Measurements from ENCODE around the gene GOSR2. TPM values are rescaled to one million over a fixed set of nuclear protein-coding genes. Genes with fewer than 3 reads are reported as not detected.

GOSR2 gene
- total RNA-seq, 1 experiment from 2014 or later, result 52.9 TPM

DNA sequence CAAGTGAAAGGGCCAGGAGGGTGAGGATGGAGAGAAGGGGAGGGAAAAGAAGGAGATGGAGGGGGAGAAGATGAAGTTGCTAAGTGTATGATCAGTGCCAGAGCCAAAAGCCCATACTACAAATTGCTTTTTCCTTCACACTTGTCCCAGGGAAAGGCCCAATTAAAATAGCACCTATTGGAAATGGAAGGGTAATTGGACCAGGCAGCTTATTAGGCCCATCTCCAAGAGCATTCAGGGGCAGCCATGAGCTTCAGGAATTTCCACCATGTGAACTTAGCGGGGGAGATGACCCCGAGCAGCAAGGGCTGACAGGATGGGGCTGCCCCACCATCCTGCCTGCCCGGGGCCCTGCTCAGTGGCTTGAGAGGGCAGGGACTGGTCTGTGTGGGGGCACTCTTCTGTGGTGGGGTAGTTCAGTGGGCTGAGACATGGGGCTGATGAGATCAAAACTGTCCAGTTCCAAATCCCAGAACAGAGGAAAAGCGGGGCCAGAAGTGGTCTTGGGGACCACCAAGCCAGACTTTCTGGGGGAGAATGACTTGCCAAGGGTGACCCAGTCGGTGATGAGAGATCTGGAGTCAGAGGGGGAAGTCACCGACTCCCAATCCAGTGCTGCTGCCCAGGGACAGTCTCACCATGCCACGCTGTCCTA, 27.5 kb downstream of the GOSR2 start:
- intact Hi-C loops (cut with micrococcal nuclease), result no loop called here
- Histone ChIP-seq H3K4me3 (replicated peaks in 1 of 2; ENCODE audit: low read depth in 1 of 2, low read length in 2 of 2) (no peak overlapping the region), H3K27me3 (ENCODE audit: insufficient read depth, low read length) (no peaks in the 10 kb centered on the region), H3K4me1 (ENCODE audit: control insufficient read depth in 1 of 2, insufficient read depth in 2 of 2, low read length in 2 of 2) (no peaks in the 10 kb centered on the region), H3K27ac (ENCODE audit: low read depth, low read length) (no peak overlapping the region), H3K9me3 (ENCODE audit: control insufficient read depth in 1 of 2, insufficient read depth in 1 of 2, low read depth in 1 of 2, low read length in 2 of 2) (no peaks in the 10 kb centered on the region), H3K79me2 (ENCODE audit: insufficient read depth, low read length) (no peaks in the 10 kb centered on the region), H4K20me1 (ENCODE audit: insufficient read depth) (no peaks in the 10 kb centered on the region), H3K9ac (ENCODE audit: low read length) (no peak overlapping the region), H2AFZ (ENCODE audit: low read depth, low read length, poor library complexity, severe bottlenecking) (no peak overlapping the region), H3K9me2 (ENCODE audit: insufficient read depth) (no peaks in the 10 kb centered on the region), H3K4me2 (ENCODE audit: low read length) (no peak overlapping the region), H3K36me3 (ENCODE audit: control insufficient read depth in 1 of 2, insufficient read depth in 2 of 2, low read length in 2 of 2) (no peaks in the 10 kb centered on the region)
- BruUV-seq (replicated peaks), result no TSS peak
- CTCF ChIA-PET, result interaction anchor here (3.1 kb wide), 1 partner anchor 9 kb away, joined by 16 read pairs; no protein-coding TSS in a partner anchor
- POLR2A ChIA-PET, result no interaction called here
- RAD21 ChIA-PET (ENCODE audit: low non-redundant PET in 1 of 2, low total read pairs in 2 of 2, uncharacterized antibody in 2 of 2, unreplicated experiment in 2 of 2), result no interaction called here
- DNase-seq (ENCODE audit: low read depth, low spot score) (no peak), ATAC-seq (no peak)
- TF ChIP-seq, protein P1, sequence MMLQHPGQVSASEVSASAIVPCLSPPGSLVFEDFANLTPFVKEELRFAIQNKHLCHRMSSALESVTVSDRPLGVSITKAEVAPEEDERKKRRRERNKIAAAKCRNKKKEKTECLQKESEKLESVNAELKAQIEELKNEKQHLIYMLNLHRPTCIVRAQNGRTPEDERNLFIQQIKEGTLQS (IDR thresholded peaks at IDR 0.05), result no peak

DNA sequence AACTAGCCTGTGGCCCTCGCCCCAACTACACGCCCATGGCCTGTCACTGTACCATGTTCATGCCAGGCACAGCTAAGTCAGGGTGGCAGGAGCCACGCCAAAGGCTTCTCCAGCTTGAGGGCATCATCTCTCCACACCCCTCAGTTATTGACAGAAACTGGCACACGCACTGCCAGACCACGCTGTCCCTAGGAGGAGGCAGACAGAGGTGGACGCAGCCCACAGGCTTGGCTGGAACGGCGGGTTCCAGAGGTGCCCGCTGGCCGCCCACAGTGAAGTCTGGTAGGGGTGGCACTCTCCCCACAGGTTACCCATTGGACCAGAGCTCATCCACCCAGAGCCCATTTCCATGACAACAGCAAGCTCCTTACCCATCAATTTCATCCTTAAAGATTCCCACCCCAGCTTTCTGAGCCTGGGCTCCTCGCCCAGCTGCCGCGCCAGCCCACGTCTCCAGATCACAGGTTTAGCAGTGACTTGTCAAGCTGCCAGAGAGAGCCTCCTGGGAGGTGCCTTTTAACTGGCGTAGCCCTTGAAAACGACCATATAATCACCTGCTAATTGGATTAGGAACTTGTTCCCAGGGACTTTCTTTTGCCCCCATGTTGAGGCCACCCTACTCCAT, 28.1 kb downstream of the GOSR2 start:
- ATAC-seq, result no peak
- ChIA-PET POLR2A (no interaction called here), CTCF (interaction anchor here (3.1 kb wide), 1 partner anchor 9 kb away, joined by 16 read pairs; no protein-coding TSS in a partner anchor), RAD21 (ENCODE audit: low non-redundant PET in 1 of 2, low total read pairs in 2 of 2, uncharacterized antibody in 2 of 2, unreplicated experiment in 2 of 2) (no interaction called here)
- no peak for DNase-seq (ENCODE audit: low read depth, low spot score)
- no peaks in the 10 kb centered on the region for H3K36me3 ChIP-seq (ENCODE audit: control insufficient read depth in 1 of 2, insufficient read depth in 2 of 2, low read length in 2 of 2)
- H3K9me3 ChIP-seq (ENCODE audit: control insufficient read depth in 1 of 2, insufficient read depth in 1 of 2, low read depth in 1 of 2, low read length in 2 of 2), result no peaks in the 10 kb centered on the region
- H4K20me1 ChIP-seq (ENCODE audit: insufficient read depth), result no peaks in the 10 kb centered on the region
- BruUV-seq (replicated peaks), result no TSS peak
- TF ChIP-seq SP1 (IDR thresholded peaks at IDR 0.05; ENCODE audit: low read depth) (no peak), POLR2A (IDR thresholded peaks at IDR 0.05; ENCODE audit: borderline replicate concordance, extremely low read depth, insufficient read depth, insufficient read length) (no peak), EZH2 (IDR thresholded peaks at IDR 0.05) (no peak), RAD21 (IDR thresholded peaks at IDR 0.05; ENCODE audit: low read depth) (no peak), EGR1 (IDR thresholded peaks at IDR 0.05; ENCODE audit: low read depth) (no peak), TCF7L2 (IDR thresholded peaks at IDR 0.05; ENCODE audit: borderline replicate concordance, extremely low read depth, insufficient read depth, insufficient read length) (no peak)
- H3K4me2 ChIP-seq (ENCODE audit: low read length), result no peak overlapping the region
- H3K27ac ChIP-seq (ENCODE audit: low read depth, low read length), result no peak overlapping the region
- no peak overlapping the region for H3K4me3 ChIP-seq (replicated peaks in 1 of 2; ENCODE audit: low read depth in 1 of 2, low read length in 2 of 2)
- H2AFZ ChIP-seq (ENCODE audit: low read depth, low read length, poor library complexity, severe bottlenecking), result no peak overlapping the region
- no peak overlapping the region for H3K9ac ChIP-seq (ENCODE audit: low read length)
- no peaks in the 10 kb centered on the region for H3K27me3 ChIP-seq (ENCODE audit: insufficient read depth, low read length)
- no peaks in the 10 kb centered on the region for H3K4me1 ChIP-seq (ENCODE audit: control insufficient read depth in 1 of 2, insufficient read depth in 2 of 2, low read length in 2 of 2)
- no peaks in the 10 kb centered on the region for H3K79me2 ChIP-seq (ENCODE audit: insufficient read depth, low read length)
- no peaks in the 10 kb centered on the region for H3K9me2 ChIP-seq (ENCODE audit: insufficient read depth)
- intact Hi-C loops (cut with micrococcal nuclease), result no loop called here

Measured in HCT116 (cell line).